ENCODE results near the gene ARFRP1. TPM values are rescaled to one million over a fixed set of nuclear protein-coding genes. Genes with fewer than 3 reads are reported as not detected.

Gene ARFRP1
- total RNA-seq, 2 experiments from 2014 or later = 53.3 to 82.1 TPM

DNA sequence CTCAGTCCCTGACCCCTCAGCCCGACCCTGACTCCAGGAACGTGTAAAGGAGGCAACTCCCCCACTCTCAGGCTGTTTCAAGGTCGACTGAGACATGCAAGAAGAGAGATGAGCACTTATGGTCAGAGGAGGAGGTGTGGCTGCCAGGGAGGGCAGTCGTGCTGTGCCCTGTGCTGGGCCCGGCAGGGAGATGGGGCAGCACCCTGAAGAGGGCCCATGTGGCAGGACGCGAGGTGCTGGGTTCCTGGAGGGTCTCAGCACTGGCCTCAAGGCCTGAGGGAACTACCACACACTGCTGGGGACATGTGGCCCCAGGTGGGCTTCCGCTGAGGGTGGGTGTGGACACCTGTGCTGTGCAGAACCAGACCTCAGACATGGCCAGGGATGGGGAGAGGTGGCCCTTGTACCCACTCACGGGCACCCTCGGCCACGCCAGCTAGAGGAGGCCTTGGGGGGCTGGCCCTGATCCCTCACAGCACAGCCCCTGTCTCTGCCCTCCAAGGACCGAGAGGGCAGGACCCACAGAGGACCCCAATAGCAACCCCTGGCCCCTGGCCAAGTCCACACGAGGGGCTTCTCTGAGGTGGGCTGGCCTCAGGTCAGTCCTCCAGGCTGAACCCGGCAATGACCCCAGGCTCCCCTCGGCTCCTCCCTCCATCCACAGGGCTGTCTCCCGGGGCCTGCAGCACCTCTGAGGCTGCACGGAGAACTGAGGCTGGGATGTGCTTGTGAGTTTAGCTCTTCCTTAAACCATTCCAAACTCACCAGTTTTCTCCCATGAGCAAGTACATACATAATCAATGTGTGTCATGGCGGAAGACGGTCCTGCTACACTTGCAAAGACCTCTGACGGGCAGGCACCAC, 40.5 kb upstream of the ARFRP1 start:
- intact Hi-C loops (cut with micrococcal nuclease; ENCODE audit: unreplicated experiment) = no loop called here
- Histone ChIP-seq H3K36me3 (ENCODE audit: insufficient read depth, low read length) (peaks cover 10% of the 10 kb centered on the region; the same call in 1 of the 2 replicates), H3K4me1 (ENCODE audit: insufficient read depth, low read length, poor library complexity, severe bottlenecking) (peaks cover 28% of the 10 kb centered on the region), H3K27ac (ENCODE audit: low read depth, low read length, poor library complexity, severe bottlenecking) (peak overlapping the region; percentile 60), H3K4me3 (ENCODE audit: low read depth, low read length, poor library complexity, severe bottlenecking) (no peak overlapping the region), H3K4me2 (ENCODE audit: low read length) (peak overlapping the region; percentile 49), H4K20me1 (ENCODE audit: insufficient read depth, low read length) (no peaks in the 10 kb centered on the region), H3K79me2 (ENCODE audit: insufficient read depth, low read depth, low read length) (no peaks in the 10 kb centered on the region), H3K9me3 (ENCODE audit: low read length) (no peaks in the 10 kb centered on the region), H2AFZ (ENCODE audit: low read length) (peak overlapping the region; percentile 40; the same call in 1 of the 2 replicates), H3K9me2 (ENCODE audit: insufficient read depth, low read length) (no peaks in the 10 kb centered on the region)
- no peak for DNase-seq (ENCODE audit: low spot score)
- POLR2A ChIA-PET = interaction anchor here (1.0 kb wide), 1 partner anchor 12 kb away, joined by 4 read pairs; the partner anchor contains the start of gene LIME1
- BruUV-seq (replicated peaks) = no TSS peak
- no peak for TF ChIP-seq EZH2phosphoT487 (IDR thresholded peaks at IDR 0.05; ENCODE audit: borderline replicate concordance, low read depth, low read length)
- TF ChIP-seq, protein P1, sequence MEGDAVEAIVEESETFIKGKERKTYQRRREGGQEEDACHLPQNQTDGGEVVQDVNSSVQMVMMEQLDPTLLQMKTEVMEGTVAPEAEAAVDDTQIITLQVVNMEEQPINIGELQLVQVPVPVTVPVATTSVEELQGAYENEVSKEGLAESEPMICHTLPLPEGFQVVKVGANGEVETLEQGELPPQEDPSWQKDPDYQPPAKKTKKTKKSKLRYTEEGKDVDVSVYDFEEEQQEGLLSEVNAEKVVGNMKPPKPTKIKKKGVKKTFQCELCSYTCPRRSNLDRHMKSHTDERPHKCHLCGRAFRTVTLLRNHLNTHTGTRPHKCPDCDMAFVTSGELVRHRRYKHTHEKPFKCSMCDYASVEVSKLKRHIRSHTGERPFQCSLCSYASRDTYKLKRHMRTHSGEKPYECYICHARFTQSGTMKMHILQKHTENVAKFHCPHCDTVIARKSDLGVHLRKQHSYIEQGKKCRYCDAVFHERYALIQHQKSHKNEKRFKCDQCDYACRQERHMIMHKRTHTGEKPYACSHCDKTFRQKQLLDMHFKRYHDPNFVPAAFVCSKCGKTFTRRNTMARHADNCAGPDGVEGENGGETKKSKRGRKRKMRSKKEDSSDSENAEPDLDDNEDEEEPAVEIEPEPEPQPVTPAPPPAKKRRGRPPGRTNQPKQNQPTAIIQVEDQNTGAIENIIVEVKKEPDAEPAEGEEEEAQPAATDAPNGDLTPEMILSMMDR (conservative IDR thresholded peaks at IDR 0.05; ENCODE audit: low read length) = no peak
- CTCF ChIA-PET (ENCODE audit: unreplicated experiment) = no interaction called here

DNA sequence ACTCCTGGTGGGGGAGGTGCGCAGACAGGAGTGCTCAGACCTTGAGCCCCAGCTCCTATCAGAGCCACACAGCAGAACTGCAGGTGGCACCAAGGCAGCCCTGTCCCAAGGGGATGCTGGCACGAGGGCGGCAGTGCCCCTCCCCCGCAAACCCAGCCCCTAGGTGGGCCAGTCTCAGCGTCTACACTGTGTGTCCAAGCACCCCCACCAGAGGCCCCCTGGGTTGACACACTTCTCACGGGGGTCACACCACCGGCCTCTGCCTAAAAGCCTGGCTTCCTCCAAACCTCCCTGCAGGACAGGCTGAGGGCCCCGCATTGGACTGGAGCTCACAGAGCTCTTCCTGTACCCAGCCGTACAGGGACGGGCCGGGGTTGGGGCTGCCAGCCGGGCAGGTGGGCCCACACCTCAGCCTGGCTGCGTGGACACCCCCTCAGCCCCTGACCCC, 39.9 kb upstream of the ARFRP1 start:
- ChIA-PET POLR2A (interaction anchor here (1.0 kb wide), 1 partner anchor 11 kb away, joined by 4 read pairs; the partner anchor contains the start of gene LIME1), CTCF (ENCODE audit: unreplicated experiment) (no interaction called here)
- no TSS peak for BruUV-seq (replicated peaks)
- no peaks in the 10 kb centered on the region for H3K9me2 ChIP-seq (ENCODE audit: insufficient read depth, low read length)
- H3K27ac ChIP-seq (ENCODE audit: low read depth, low read length, poor library complexity, severe bottlenecking) = peak overlapping the region; percentile 60
- no peaks in the 10 kb centered on the region for H3K9me3 ChIP-seq (ENCODE audit: low read length)
- H4K20me1 ChIP-seq (ENCODE audit: insufficient read depth, low read length) = no peaks in the 10 kb centered on the region
- peak overlapping the region; percentile 40; the same call in 1 of the 2 replicates for H2AFZ ChIP-seq (ENCODE audit: low read length)
- no peaks in the 10 kb centered on the region for H3K79me2 ChIP-seq (ENCODE audit: insufficient read depth, low read depth, low read length)
- no peak for TF ChIP-seq EZH2phosphoT487 (IDR thresholded peaks at IDR 0.05; ENCODE audit: borderline replicate concordance, low read depth, low read length)
- TF ChIP-seq, protein P1 (conservative IDR thresholded peaks at IDR 0.05; ENCODE audit: low read length) = no peak
- intact Hi-C loops (cut with micrococcal nuclease; ENCODE audit: unreplicated experiment) = loop anchor here (2.0 kb wide), 1 partner anchor 41 kb away; the partner anchor contains the start of gene ARFRP1
- peak; percentile 87 for DNase-seq (ENCODE audit: low spot score)
- H3K4me3 ChIP-seq (ENCODE audit: low read depth, low read length, poor library complexity, severe bottlenecking) = no peak overlapping the region
- H3K36me3 ChIP-seq (ENCODE audit: insufficient read depth, low read length) = peaks cover 14% of the 10 kb centered on the region
- H3K4me2 ChIP-seq (ENCODE audit: low read length) = peak overlapping the region; percentile 49
- peaks cover 28% of the 10 kb centered on the region for H3K4me1 ChIP-seq (ENCODE audit: insufficient read depth, low read length, poor library complexity, severe bottlenecking)
